SK-N-SH treated with all-trans-retinoic acid at 6 μM for 48 hours (cell line): ENCODE data around the gene GPATCH3.

Experiments
- ATAC-seq: fragments of 200-7000 bp; cut with Tn5 transposase; 3 replicates; pipeline ENCODE4 v1.9.1; 2020; ENCODE audit warnings: mild to moderate bottlenecking, moderate library complexity
- CSDC2 ChIP-seq: fragments of 250-450 bp; sonication (Bioruptor Pico); IDR thresholded peaks from 2 replicates; pipeline ENCODE4 v1.5.0; 2020; ENCODE audit warnings: mild to moderate bottlenecking, moderate library complexity
- ESRRG ChIP-seq: fragments of 250-450 bp; sonication (Bioruptor Pico); IDR thresholded peaks from 2 replicates; pipeline ENCODE4 v1.6.1; 2021; ENCODE audit warnings: mild to moderate bottlenecking
- GLIS3 ChIP-seq: fragments of 250-450 bp; sonication (Bioruptor Pico); IDR thresholded peaks from 2 replicates; pipeline ENCODE4 v1.5.0; 2020; ENCODE audit warnings: mild to moderate bottlenecking, moderate library complexity
- ISL1 ChIP-seq: fragments of 250-450 bp; sonication (Bioruptor Pico); IDR thresholded peaks from 2 replicates; pipeline ENCODE4 v2.1.2; 2022; ENCODE audit warnings: mild to moderate bottlenecking, moderate library complexity
- OSR1 ChIP-seq: fragments of 250-450 bp; sonication (Bioruptor Pico); IDR thresholded peaks from 2 replicates; pipeline ENCODE4 v1.8.0; 2022; ENCODE audit warnings: moderate library complexity, mild to moderate bottlenecking, inconsistent platforms
- PPARA ChIP-seq: fragments of 250-450 bp; sonication (Bioruptor Pico); IDR thresholded peaks from 2 replicates; pipeline ENCODE4 v1.5.0; 2020; ENCODE audit warnings: mild to moderate bottlenecking, borderline replicate concordance
- RARB ChIP-seq: fragments of 250-450 bp; sonication (Bioruptor Pico); IDR thresholded peaks from 2 replicates; pipeline ENCODE4 v1.8.0; 2021; ENCODE audit warnings: mild to moderate bottlenecking, moderate library complexity
- SNAI2 ChIP-seq: fragments of 250-450 bp; sonication (Bioruptor Pico); IDR thresholded peaks from 2 replicates; pipeline ENCODE4 v1.5.0; 2020; ENCODE audit warnings: mild to moderate bottlenecking, moderate library complexity
- TCF4 ChIP-seq: fragments of 250-450 bp; sonication (Bioruptor Pico); IDR thresholded peaks from 2 replicates; pipeline ENCODE4 v1.8.0; 2021; ENCODE audit warnings: mild to moderate bottlenecking, moderate library complexity, borderline replicate concordance
- TOX ChIP-seq: fragments of 250-450 bp; sonication (Bioruptor Pico); IDR thresholded peaks from 2 replicates; pipeline ENCODE4 v1.8.0; 2021; ENCODE audit warnings: mild to moderate bottlenecking, moderate library complexity, borderline replicate concordance
- ZC3H10 ChIP-seq: fragments of 250-450 bp; sonication (Bioruptor Pico); IDR thresholded peaks from 2 replicates; pipeline ENCODE4 v1.5.1; 2021; ENCODE audit warnings: mild to moderate bottlenecking, moderate library complexity
- ZFP3 ChIP-seq: fragments of 250-450 bp; sonication (Bioruptor Pico); IDR thresholded peaks from 2 replicates; pipeline ENCODE4 v1.5.0; 2020; ENCODE audit warnings: mild to moderate bottlenecking, moderate library complexity
- ZFP30 ChIP-seq: fragments of 450-650 bp; formaldehyde crosslinking; IDR thresholded peaks from 2 replicates; pipeline ENCODE4 v1.5.0; 2022; ENCODE audit warnings: mild to moderate bottlenecking, moderate library complexity
- ZNF565 ChIP-seq: fragments of 450-650 bp; formaldehyde crosslinking; conservative IDR thresholded peaks from 2 replicates; pipeline ENCODE4 v1.5.0; 2020; ENCODE audit warnings: low read depth, mild to moderate bottlenecking, moderate library complexity
- ZNF70 ChIP-seq: fragments of 450-650 bp; formaldehyde crosslinking; IDR thresholded peaks from 2 replicates; pipeline ENCODE4 v1.5.0; 2020; ENCODE audit warnings: mild to moderate bottlenecking, moderate library complexity
- ZNF8 ChIP-seq: fragments of 450-650 bp; formaldehyde crosslinking; IDR thresholded peaks from 2 replicates; pipeline ENCODE4 v1.5.0; 2020; ENCODE audit warnings: mild to moderate bottlenecking, moderate library complexity
- TF ChIP-seq, protein P1 (sequence below): fragments of 250-450 bp; sonication (Bioruptor Pico); IDR thresholded peaks from 2 replicates; pipeline ENCODE4 v1.5.1; 2021; ENCODE audit warnings: mild to moderate bottlenecking, moderate library complexity
- TF ChIP-seq, protein P2 (sequence below): fragments of 250-450 bp; sonication (Bioruptor Pico); IDR thresholded peaks from 2 replicates; pipeline ENCODE4 v1.8.0; 2021; ENCODE audit warnings: low read depth, mild to moderate bottlenecking, moderate library complexity, borderline replicate concordance
- TF ChIP-seq, protein P3 (sequence below): fragments of 250-450 bp; sonication (Bioruptor Pico); IDR thresholded peaks from 2 replicates; pipeline ENCODE4 v1.5.0; 2020; ENCODE audit warnings: mild to moderate bottlenecking, moderate library complexity
- TF ChIP-seq, protein P4 (sequence below): fragments of 250-450 bp; sonication (Bioruptor Pico); IDR thresholded peaks from 2 replicates; pipeline ENCODE4 v1.8.0; 2020; ENCODE audit warnings: mild to moderate bottlenecking, moderate library complexity, borderline replicate concordance

GPATCH3 gene

DNA sequence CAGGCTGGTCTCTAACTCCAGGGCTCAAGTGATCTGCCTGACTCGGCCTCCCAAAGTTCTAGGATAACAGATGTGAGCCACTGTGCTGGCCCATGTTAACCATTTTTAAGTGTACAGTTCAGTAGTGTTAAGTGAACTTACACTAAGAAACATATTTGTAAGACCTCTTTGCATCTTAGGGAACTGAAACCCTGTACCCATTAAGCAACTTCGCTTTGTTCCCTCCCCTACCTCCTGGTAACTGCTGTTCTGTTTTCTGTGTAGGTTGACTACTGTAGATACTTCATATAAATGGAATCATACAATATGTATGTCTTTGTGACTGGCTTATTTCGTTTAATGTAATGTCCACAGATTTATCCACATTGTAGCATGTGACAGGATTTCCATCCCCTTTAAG, 32.3 kb upstream of the GPATCH3 start:
- TF ChIP-seq TOX (CRISPR knock-in tag) (no peak), PPARA (CRISPR knock-in tag) (no peak), TCF4 (CRISPR knock-in tag) (no peak), ZNF565 (CRISPR knock-in tag) (no peak), ESRRG (CRISPR knock-in tag) (no peak), ZNF70 (no peak), SNAI2 (CRISPR knock-in tag) (no peak), ZNF8 (no peak), ZFP30 (CRISPR knock-in tag) (no peak), ZC3H10 (CRISPR knock-in tag) (no peak)
- TF ChIP-seq, protein P1, sequence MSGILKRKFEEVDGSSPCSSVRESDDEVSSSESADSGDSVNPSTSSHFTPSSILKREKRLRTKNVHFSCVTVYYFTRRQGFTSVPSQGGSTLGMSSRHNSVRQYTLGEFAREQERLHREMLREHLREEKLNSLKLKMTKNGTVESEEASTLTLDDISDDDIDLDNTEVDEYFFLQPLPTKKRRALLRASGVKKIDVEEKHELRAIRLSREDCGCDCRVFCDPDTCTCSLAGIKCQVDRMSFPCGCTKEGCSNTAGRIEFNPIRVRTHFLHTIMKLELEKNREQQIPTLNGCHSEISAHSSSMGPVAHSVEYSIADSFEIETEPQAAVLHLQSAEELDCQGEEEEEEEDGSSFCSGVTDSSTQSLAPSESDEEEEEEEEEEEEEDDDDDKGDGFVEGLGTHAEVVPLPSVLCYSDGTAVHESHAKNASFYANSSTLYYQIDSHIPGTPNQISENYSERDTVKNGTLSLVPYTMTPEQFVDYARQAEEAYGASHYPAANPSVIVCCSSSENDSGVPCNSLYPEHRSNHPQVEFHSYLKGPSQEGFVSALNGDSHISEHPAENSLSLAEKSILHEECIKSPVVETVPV (CRISPR knock-in tag) = no peak

DNA sequence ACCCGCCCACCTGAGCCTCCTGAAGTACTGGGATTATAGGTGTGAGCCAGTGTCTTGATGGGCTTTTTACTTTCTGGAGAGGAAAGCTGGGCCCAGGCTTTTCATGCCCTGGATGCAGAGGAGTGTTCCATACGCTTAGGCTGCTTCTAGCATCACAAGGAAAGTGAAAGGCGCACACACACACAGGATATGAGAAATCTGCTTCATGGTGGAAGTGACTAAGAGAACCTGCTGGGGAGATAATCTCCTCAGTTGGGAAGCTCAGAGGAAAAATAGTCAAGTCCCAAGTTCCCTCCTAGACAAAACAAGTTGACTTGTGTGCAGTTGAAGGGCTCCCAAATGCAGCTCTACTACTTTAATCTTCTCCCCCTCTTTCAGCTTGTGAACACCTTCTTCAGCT, 23.4 kb upstream of the GPATCH3 start:
- TF ChIP-seq RARB (CRISPR knock-in tag) (no peak), ESRRG (CRISPR knock-in tag) (no peak), TCF4 (CRISPR knock-in tag) (no peak), ZFP30 (CRISPR knock-in tag) (no peak), ZNF70 (no peak), OSR1 (CRISPR knock-in tag) (no peak), ISL1 (no peak)
- TF ChIP-seq, protein P1 (CRISPR knock-in tag) = no peak
- TF ChIP-seq, protein P2, sequence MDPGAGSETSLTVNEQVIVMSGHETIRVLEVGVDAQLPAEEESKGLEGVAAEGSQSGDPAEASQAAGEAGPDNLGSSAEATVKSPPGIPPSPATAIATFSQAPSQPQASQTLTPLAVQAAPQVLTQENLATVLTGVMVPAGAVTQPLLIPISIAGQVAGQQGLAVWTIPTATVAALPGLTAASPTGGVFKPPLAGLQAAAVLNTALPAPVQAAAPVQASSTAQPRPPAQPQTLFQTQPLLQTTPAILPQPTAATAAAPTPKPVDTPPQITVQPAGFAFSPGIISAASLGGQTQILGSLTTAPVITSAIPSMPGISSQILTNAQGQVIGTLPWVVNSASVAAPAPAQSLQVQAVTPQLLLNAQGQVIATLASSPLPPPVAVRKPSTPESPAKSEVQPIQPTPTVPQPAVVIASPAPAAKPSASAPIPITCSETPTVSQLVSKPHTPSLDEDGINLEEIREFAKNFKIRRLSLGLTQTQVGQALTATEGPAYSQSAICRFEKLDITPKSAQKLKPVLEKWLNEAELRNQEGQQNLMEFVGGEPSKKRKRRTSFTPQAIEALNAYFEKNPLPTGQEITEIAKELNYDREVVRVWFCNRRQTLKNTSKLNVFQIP = no peak

More for the DNA sequence above, 32.3 kb upstream of the GPATCH3 start:
- no peak for ATAC-seq

DNA sequence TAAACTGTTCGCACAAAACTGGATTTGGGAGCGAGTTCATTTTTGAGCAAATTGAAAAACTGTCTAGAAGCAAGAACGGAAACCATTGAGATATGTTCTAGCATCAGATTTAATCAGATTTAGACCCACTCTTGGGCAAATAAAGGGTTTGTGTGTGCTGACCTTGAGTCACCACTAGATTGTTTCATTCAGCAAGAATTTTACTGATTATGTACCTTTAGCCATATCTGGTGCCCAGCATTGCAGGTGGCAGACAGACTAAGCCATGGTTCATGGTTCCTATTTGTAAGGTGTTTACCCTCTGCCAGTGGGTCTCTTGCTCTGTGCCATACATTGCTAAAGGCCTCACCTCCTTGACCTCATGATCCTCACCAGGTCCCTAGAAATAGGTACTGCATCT, 22.6 kb upstream of the GPATCH3 start:
- ATAC-seq = no peak
- TF ChIP-seq ZNF70 (no peak), ISL1 (no peak), ZNF565 (CRISPR knock-in tag) (no peak), OSR1 (CRISPR knock-in tag) (no peak), CSDC2 (CRISPR knock-in tag) (no peak), ZNF8 (no peak), ESRRG (CRISPR knock-in tag) (no peak), RARB (CRISPR knock-in tag) (no peak), ZFP3 (CRISPR knock-in tag) (no peak)
- TF ChIP-seq, protein P3, sequence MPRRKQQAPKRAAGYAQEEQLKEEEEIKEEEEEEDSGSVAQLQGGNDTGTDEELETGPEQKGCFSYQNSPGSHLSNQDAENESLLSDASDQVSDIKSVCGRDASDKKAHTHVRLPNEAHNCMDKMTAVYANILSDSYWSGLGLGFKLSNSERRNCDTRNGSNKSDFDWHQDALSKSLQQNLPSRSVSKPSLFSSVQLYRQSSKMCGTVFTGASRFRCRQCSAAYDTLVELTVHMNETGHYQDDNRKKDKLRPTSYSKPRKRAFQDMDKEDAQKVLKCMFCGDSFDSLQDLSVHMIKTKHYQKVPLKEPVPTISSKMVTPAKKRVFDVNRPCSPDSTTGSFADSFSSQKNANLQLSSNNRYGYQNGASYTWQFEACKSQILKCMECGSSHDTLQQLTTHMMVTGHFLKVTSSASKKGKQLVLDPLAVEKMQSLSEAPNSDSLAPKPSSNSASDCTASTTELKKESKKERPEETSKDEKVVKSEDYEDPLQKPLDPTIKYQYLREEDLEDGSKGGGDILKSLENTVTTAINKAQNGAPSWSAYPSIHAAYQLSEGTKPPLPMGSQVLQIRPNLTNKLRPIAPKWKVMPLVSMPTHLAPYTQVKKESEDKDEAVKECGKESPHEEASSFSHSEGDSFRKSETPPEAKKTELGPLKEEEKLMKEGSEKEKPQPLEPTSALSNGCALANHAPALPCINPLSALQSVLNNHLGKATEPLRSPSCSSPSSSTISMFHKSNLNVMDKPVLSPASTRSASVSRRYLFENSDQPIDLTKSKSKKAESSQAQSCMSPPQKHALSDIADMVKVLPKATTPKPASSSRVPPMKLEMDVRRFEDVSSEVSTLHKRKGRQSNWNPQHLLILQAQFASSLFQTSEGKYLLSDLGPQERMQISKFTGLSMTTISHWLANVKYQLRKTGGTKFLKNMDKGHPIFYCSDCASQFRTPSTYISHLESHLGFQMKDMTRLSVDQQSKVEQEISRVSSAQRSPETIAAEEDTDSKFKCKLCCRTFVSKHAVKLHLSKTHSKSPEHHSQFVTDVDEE = no peak
- TF ChIP-seq, protein P4, sequence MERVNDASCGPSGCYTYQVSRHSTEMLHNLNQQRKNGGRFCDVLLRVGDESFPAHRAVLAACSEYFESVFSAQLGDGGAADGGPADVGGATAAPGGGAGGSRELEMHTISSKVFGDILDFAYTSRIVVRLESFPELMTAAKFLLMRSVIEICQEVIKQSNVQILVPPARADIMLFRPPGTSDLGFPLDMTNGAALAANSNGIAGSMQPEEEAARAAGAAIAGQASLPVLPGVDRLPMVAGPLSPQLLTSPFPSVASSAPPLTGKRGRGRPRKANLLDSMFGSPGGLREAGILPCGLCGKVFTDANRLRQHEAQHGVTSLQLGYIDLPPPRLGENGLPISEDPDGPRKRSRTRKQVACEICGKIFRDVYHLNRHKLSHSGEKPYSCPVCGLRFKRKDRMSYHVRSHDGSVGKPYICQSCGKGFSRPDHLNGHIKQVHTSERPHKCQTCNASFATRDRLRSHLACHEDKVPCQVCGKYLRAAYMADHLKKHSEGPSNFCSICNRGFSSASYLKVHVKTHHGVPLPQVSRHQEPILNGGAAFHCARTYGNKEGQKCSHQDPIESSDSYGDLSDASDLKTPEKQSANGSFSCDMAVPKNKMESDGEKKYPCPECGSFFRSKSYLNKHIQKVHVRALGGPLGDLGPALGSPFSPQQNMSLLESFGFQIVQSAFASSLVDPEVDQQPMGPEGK (CRISPR knock-in tag) = no peak

More for the DNA sequence above, 23.4 kb upstream of the GPATCH3 start:
- ATAC-seq = no peak

DNA sequence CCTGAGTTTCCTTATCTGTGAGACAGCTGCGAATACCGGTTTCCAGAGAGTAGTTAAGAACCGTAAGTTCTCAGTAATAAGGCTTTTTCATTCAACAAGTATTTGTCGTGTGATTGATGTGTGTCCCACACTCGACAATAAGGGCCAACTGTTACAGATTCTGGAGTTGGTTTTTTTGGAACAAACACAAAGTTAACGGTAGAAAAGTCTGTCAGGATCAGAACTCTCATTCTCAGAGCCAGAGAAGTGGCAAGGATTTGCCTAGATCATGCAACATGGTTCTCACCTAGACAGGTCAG, 22.1 kb upstream of the GPATCH3 start:
- no peak for TF ChIP-seq CSDC2 (CRISPR knock-in tag)
- no peak for TF ChIP-seq SNAI2 (CRISPR knock-in tag)
- TF ChIP-seq, protein P2 = no peak
- no peak for TF ChIP-seq ZFP30 (CRISPR knock-in tag)
- no peak for TF ChIP-seq ZFP3 (CRISPR knock-in tag)
- TF ChIP-seq TCF4 (CRISPR knock-in tag) = no peak
- no peak for TF ChIP-seq GLIS3 (CRISPR knock-in tag)
- TF ChIP-seq TOX (CRISPR knock-in tag) = no peak
- no peak for TF ChIP-seq ESRRG (CRISPR knock-in tag)
- no peak for TF ChIP-seq OSR1 (CRISPR knock-in tag)
- no peak for ATAC-seq
